HepG2 (cell line): ENCODE measurements around the gene VSIG10L. TPM values are rescaled to one million over a fixed set of nuclear protein-coding genes. Genes with fewer than 3 reads are reported as not detected.

Source experiments
- FOXP1 ChIP-seq, 2 experiments: fragments of 450-650 bp in 1 of 2; IDR thresholded peaks; 2 replicates each; pipeline ENCODE4 v1.6.1; 2017 to 2018; ENCODE audit warnings: antibody characterized with exemption in 1 of 2
- MBD4 ChIP-seq: IDR thresholded peaks from 2 replicates; pipeline ENCODE4 v1.6.1; 2012; ENCODE audit warnings: low read length, inconsistent platforms, borderline replicate concordance
- RBFOX2 ChIP-seq: fragments of 200-400 bp; formaldehyde crosslinking; IDR thresholded peaks from 2 replicates; pipeline ENCODE4 v1.6.1; 2017; ENCODE audit warnings: low read depth, mild to moderate bottlenecking, low read length
- SMAD9 ChIP-seq: sonication (generic); formaldehyde crosslinking; IDR thresholded peaks from 2 replicates; pipeline ENCODE4 v1.5.1; 2020; ENCODE audit warnings: mild to moderate bottlenecking, missing genetic modification reagents
- TFDP2 ChIP-seq: sonication (generic); formaldehyde crosslinking; IDR thresholded peaks from 2 replicates; pipeline ENCODE4 v1.4.0; 2020; ENCODE audit warnings: missing genetic modification reagents
- TSC22D2 ChIP-seq: sonication (generic); formaldehyde crosslinking; IDR thresholded peaks from 2 replicates; pipeline ENCODE4 v1.5.1; 2020; ENCODE audit warnings: missing genetic modification reagents, mild to moderate bottlenecking, borderline replicate concordance
- YY1 ChIP-seq: IDR thresholded peaks from 2 replicates; pipeline ENCODE4 v1.6.1; 2011; ENCODE audit warnings: low read length, low read depth, moderate library complexity, mild to moderate bottlenecking; ENCODE audit not compliant: insufficient read depth, insufficient replicate concordance
- ZBTB38 ChIP-seq: sonication (generic); formaldehyde crosslinking; IDR thresholded peaks from 2 replicates; pipeline ENCODE4 v1.5.1; 2020; ENCODE audit warnings: mild to moderate bottlenecking, missing genetic modification reagents
- ZBTB8A ChIP-seq: sonication (generic); formaldehyde crosslinking; IDR thresholded peaks from 2 replicates; pipeline ENCODE4 v1.4.0; 2020; ENCODE audit warnings: mild to moderate bottlenecking, low read depth, missing genetic modification reagents, borderline replicate concordance
- ZC3H13 ChIP-seq: sonication (generic); formaldehyde crosslinking; IDR thresholded peaks from 2 replicates; pipeline ENCODE4 v1.8.1; 2023; ENCODE audit warnings: mild to moderate bottlenecking, missing genetic modification reagents, moderate library complexity
- ZNF12 ChIP-seq: sonication (generic); formaldehyde crosslinking; IDR thresholded peaks from 2 replicates; pipeline ENCODE4 v1.5.0; 2020; ENCODE audit warnings: missing genetic modification reagents
- ZNF331 ChIP-seq: sonication (generic); formaldehyde crosslinking; IDR thresholded peaks from 2 replicates; pipeline ENCODE4 v1.4.0; 2020; ENCODE audit warnings: missing genetic modification reagents
- ZNF574 ChIP-seq: sonication (generic); formaldehyde crosslinking; IDR thresholded peaks from 2 replicates; pipeline ENCODE4 v1.4.0; 2020; ENCODE audit warnings: missing genetic modification reagents
- ZNF691 ChIP-seq: sonication (generic); formaldehyde crosslinking; IDR thresholded peaks from 2 replicates; pipeline ENCODE4 v1.4.0; 2020; ENCODE audit warnings: missing genetic modification reagents, low read depth, mild to moderate bottlenecking, borderline replicate concordance
- ZNF878 ChIP-seq: sonication (generic); formaldehyde crosslinking; IDR thresholded peaks from 2 replicates; pipeline ENCODE4 v1.8.1; 2023; ENCODE audit warnings: mild to moderate bottlenecking, missing genetic modification reagents, moderate library complexity
- polyA plus RNA-seq, 8 experiments: library from polyadenylated mRNA; depleted of rRNA in 3 of 8; stranded (reverse) in 7 of 8; unstranded in 1 of 8; fragments of >200 nt; fragmentation: Illumina TruSeq in 4 of 8; extraction: Trizol in 4 of 8; gene quantifications; 2 replicates each; pipeline versions ENCODE4 v1.2.1 to v1.2.3, GENCODE V29; 2011 to 2016; ENCODE audit warnings: low read depth in 4 of 8, missing spikeins in 1 of 8, mixed read lengths in 1 of 8; ENCODE audit not compliant: insufficient read depth in 1 of 8
- total RNA-seq, 5 experiments: library from RNA; depleted of rRNA; stranded (reverse); fragments of >200 nt; fragmentation: Illumina TruSeq; extraction: Trizol; gene quantifications; 2 replicates each; pipeline ENCODE4 v1.2.3, GENCODE V29; 2016; ENCODE audit warnings: low read depth in 1 of 5
- TF ChIP-seq, protein P1 (sequence below): sonication (generic); formaldehyde crosslinking; IDR thresholded peaks from 2 replicates; pipeline ENCODE4 v1.4.0; 2020; ENCODE audit warnings: missing genetic modification reagents
- TF ChIP-seq, protein P2 (sequence below): sonication (generic); formaldehyde crosslinking; IDR thresholded peaks from 2 replicates; pipeline ENCODE4 v1.4.0; 2020; ENCODE audit warnings: missing genetic modification reagents
- TF ChIP-seq, protein P3 (sequence below): sonication (generic); formaldehyde crosslinking; IDR thresholded peaks from 2 replicates; pipeline ENCODE4 v1.5.0; 2020; ENCODE audit warnings: missing genetic modification reagents, mild to moderate bottlenecking, borderline replicate concordance

VSIG10L gene
- total and polyA plus RNA-seq, 2 of the 13 experiments (the other 11 are each of a cell fraction or from before 2014, with no cell fraction given) = 2.7 to 8.5 TPM

GRCh38 chr19:51365211-51365964 is 23.4 kb upstream of the VSIG10L start (continued):
- TF ChIP-seq SMAD9 (CRISPR knock-in tag) (no peak), FOXP1 (IDR thresholded peaks at IDR 0.05) (no peak), FOXP1 (CRISPR knock-in tag; IDR thresholded peaks at IDR 0.05) (peak; percentile 68), ZNF574 (CRISPR knock-in tag) (peak; percentile 51; the same call in 1 of the 2 replicates), YY1 (peak; percentile 78), TFDP2 (peak; percentile 33; the same call in 1 of the 2 replicates), ZC3H13 (CRISPR knock-in tag) (0 out of 2 replicates have a peak, but pooled peaks have one; percentile 8), RBFOX2 (peak; percentile 89), ZNF331 (CRISPR knock-in tag) (peak; percentile 83), MBD4 (no peak), ZBTB38 (CRISPR knock-in tag) (peak; percentile 28), ZNF12 (CRISPR knock-in tag) (peak; percentile 7; the same call in 1 of the 2 replicates), TSC22D2 (CRISPR knock-in tag) (peak; percentile 58; the same call in 1 of the 2 replicates), ZNF691 (peak; percentile 81; the same call in 1 of the 2 replicates), ZNF878 (CRISPR knock-in tag) (0 out of 2 replicates have a peak, but pooled peaks have one; percentile 67), ZBTB8A (CRISPR knock-in tag) (no peak)
- TF ChIP-seq, protein P1, sequence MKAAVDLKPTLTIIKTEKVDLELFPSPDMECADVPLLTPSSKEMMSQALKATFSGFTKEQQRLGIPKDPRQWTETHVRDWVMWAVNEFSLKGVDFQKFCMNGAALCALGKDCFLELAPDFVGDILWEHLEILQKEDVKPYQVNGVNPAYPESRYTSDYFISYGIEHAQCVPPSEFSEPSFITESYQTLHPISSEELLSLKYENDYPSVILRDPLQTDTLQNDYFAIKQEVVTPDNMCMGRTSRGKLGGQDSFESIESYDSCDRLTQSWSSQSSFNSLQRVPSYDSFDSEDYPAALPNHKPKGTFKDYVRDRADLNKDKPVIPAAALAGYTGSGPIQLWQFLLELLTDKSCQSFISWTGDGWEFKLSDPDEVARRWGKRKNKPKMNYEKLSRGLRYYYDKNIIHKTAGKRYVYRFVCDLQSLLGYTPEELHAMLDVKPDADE (CRISPR knock-in tag) = no peak; the same call in 1 of the 2 replicates
- TF ChIP-seq, protein P2, sequence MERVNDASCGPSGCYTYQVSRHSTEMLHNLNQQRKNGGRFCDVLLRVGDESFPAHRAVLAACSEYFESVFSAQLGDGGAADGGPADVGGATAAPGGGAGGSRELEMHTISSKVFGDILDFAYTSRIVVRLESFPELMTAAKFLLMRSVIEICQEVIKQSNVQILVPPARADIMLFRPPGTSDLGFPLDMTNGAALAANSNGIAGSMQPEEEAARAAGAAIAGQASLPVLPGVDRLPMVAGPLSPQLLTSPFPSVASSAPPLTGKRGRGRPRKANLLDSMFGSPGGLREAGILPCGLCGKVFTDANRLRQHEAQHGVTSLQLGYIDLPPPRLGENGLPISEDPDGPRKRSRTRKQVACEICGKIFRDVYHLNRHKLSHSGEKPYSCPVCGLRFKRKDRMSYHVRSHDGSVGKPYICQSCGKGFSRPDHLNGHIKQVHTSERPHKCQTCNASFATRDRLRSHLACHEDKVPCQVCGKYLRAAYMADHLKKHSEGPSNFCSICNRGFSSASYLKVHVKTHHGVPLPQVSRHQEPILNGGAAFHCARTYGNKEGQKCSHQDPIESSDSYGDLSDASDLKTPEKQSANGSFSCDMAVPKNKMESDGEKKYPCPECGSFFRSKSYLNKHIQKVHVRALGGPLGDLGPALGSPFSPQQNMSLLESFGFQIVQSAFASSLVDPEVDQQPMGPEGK (CRISPR knock-in tag) = peak; percentile 85
- TF ChIP-seq, protein P3, sequence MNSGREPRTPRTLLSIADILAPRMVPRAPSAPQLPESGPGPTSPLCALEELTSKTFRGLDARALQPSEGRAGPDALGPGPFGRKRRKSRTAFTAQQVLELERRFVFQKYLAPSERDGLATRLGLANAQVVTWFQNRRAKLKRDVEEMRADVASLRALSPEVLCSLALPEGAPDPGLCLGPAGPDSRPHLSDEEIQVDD = no peak
